ENCODE data around the gene VWA3B. TPM values are rescaled to one million over a fixed set of nuclear protein-coding genes. Genes with fewer than 3 reads are reported as not detected.

VWA3B gene
- total RNA-seq, 1 experiment from 2014 or later: not detected

GRCh38 chr2:98308068-98308467, 221.1 kb downstream of the VWA3B start:
- TF ChIP-seq CTCF (IDR thresholded peaks at IDR 0.05; ENCODE audit: unreplicated experiment): no peak
- DNase-seq: no peak
- Mint-ChIP-seq H3K27me3 (ENCODE audit: unreplicated experiment) (peaks cover 95% of the 10 kb centered on the region), H3K27ac (ENCODE audit: unreplicated experiment) (no peak overlapping the region), H3K9me3 (ENCODE audit: low read depth, unreplicated experiment) (no peaks in the 10 kb centered on the region), H3K36me3 (ENCODE audit: insufficient read depth, unreplicated experiment) (no peaks in the 10 kb centered on the region), H3K4me1 (ENCODE audit: low read depth, unreplicated experiment) (no peaks in the 10 kb centered on the region), H3K4me3 (ENCODE audit: low read depth, unreplicated experiment) (no peak overlapping the region)
- CTCF ChIA-PET: no interaction called here
- BruUV-seq (replicated peaks): no TSS peak
- intact Hi-C loops (cut with micrococcal nuclease; ENCODE audit: unreplicated experiment): no loop called here

GRCh38 chr2:98308532-98308931, 221.6 kb downstream of the VWA3B start:
- Mint-ChIP-seq H3K9me3 (ENCODE audit: low read depth, unreplicated experiment) (no peaks in the 10 kb centered on the region), H3K36me3 (ENCODE audit: insufficient read depth, unreplicated experiment) (no peaks in the 10 kb centered on the region)
- no TSS peak for BruUV-seq (replicated peaks)

GRCh38 chr2:98309580-98309979, 222.6 kb downstream of the VWA3B start:
- no peaks in the 10 kb centered on the region for H3K4me1 Mint-ChIP-seq (ENCODE audit: low read depth, unreplicated experiment)
- BruUV-seq (replicated peaks): no TSS peak
- peaks cover 94% of the 10 kb centered on the region for H3K27me3 Mint-ChIP-seq (ENCODE audit: unreplicated experiment)
- H3K4me3 Mint-ChIP-seq (ENCODE audit: low read depth, unreplicated experiment): no peak overlapping the region
- no peaks in the 10 kb centered on the region for H3K36me3 Mint-ChIP-seq (ENCODE audit: insufficient read depth, unreplicated experiment)
- TF ChIP-seq CTCF (IDR thresholded peaks at IDR 0.05; ENCODE audit: unreplicated experiment): no peak
- CTCF ChIA-PET: no interaction called here
- DNase-seq: no peak
- intact Hi-C loops (cut with micrococcal nuclease; ENCODE audit: unreplicated experiment): no loop called here
- H3K9me3 Mint-ChIP-seq (ENCODE audit: low read depth, unreplicated experiment): no peaks in the 10 kb centered on the region
- H3K27ac Mint-ChIP-seq (ENCODE audit: unreplicated experiment): no peak overlapping the region

More at GRCh38 chr2:98308532-98308931, 221.6 kb downstream of the VWA3B start:
- H3K4me1 Mint-ChIP-seq (ENCODE audit: low read depth, unreplicated experiment): no peaks in the 10 kb centered on the region
- CTCF ChIA-PET: no interaction called here
- no peak for TF ChIP-seq CTCF (IDR thresholded peaks at IDR 0.05; ENCODE audit: unreplicated experiment)
- peaks cover 94% of the 10 kb centered on the region for H3K27me3 Mint-ChIP-seq (ENCODE audit: unreplicated experiment)
- intact Hi-C loops (cut with micrococcal nuclease; ENCODE audit: unreplicated experiment): no loop called here
- no peak overlapping the region for H3K27ac Mint-ChIP-seq (ENCODE audit: unreplicated experiment)
- no peak overlapping the region for H3K4me3 Mint-ChIP-seq (ENCODE audit: low read depth, unreplicated experiment)
- DNase-seq: no peak

- Mint-ChIP-seq H3K36me3 (ENCODE audit: insufficient read depth, unreplicated experiment) (no peaks in the 10 kb centered on the region), H3K9me3 (ENCODE audit: low read depth, unreplicated experiment) (no peaks in the 10 kb centered on the region), H3K4me3 (ENCODE audit: low read depth, unreplicated experiment) (no peak overlapping the region), H3K27ac (ENCODE audit: unreplicated experiment) (no peak overlapping the region), H3K27me3 (ENCODE audit: unreplicated experiment) (peaks cover 90% of the 10 kb centered on the region), H3K4me1 (ENCODE audit: low read depth, unreplicated experiment) (no peaks in the 10 kb centered on the region)
- DNase-seq: no peak
- intact Hi-C loops (cut with micrococcal nuclease; ENCODE audit: unreplicated experiment): no loop called here
- CTCF ChIA-PET: no interaction called here
- no peak for TF ChIP-seq CTCF (IDR thresholded peaks at IDR 0.05; ENCODE audit: unreplicated experiment)
- no TSS peak for BruUV-seq (replicated peaks)
Measured at GRCh38 chr2:98310010-98310409, 223.0 kb downstream of the VWA3B start.
